HG03457 (cell line): ENCODE results near the gene OLIG2.

Experiments
- ATAC-seq: cut with Tn5 transposase; IDR thresholded peaks from one replicate; pipeline ENCODE4 v1.9.1; 2021; ENCODE audit warnings: moderate number of reproducible peaks; ENCODE audit not compliant: unreplicated experiment

The OLIG2 gene

GRCh38 chr21:33019885-33020557 lies 5.7 kb upstream of the OLIG2 start:
- no peak for ATAC-seq

GRCh38 chr21:33020558-33021100 lies 5.1 kb upstream of the OLIG2 start:
- ATAC-seq = no peak

- ATAC-seq = no peak
These were observed 4.6 kb upstream of the OLIG2 start for GRCh38 chr21:33021150-33021549.

- no peak for ATAC-seq
These were observed 4.1 kb upstream of the OLIG2 start for GRCh38 chr21:33021667-33022066.

- no peak for ATAC-seq
These were observed 3.3 kb upstream of the OLIG2 start for GRCh38 chr21:33022489-33022827.

- no peak for ATAC-seq
These were observed 2.7 kb upstream of the OLIG2 start for GRCh38 chr21:33022828-33023573.

- ATAC-seq = no peak
These were observed 2.0 kb upstream of the OLIG2 start for GRCh38 chr21:33023574-33024200.

GRCh38 chr21:33024201-33025103 lies 1.3 kb upstream of the OLIG2 start:
- no peak for ATAC-seq

- ATAC-seq = no peak
These were observed 638 bp upstream of the OLIG2 start for GRCh38 chr21:33025106-33025488.

- no peak for ATAC-seq
These were observed 716 bp downstream of the OLIG2 start for GRCh38 chr21:33026443-33026858.

- no peak for ATAC-seq
These were observed 1.2 kb downstream of the OLIG2 start for GRCh38 chr21:33026878-33027400.

GRCh38 chr21:33027401-33028286 lies 1.9 kb downstream of the OLIG2 start:
- no peak for ATAC-seq

GRCh38 chr21:33028287-33028670 lies 2.5 kb downstream of the OLIG2 start:
- ATAC-seq = no peak

GRCh38 chr21:33028773-33029384 lies 3.1 kb downstream of the OLIG2 start:
- no peak for ATAC-seq

GRCh38 chr21:33029385-33029921 lies 3.7 kb downstream of the OLIG2 start:
- no peak for ATAC-seq

GRCh38 chr21:33029975-33030461 lies 4.3 kb downstream of the OLIG2 start:
- no peak for ATAC-seq

- ATAC-seq = no peak
These were observed 4.9 kb downstream of the OLIG2 start for GRCh38 chr21:33030633-33031032.

GRCh38 chr21:33031152-33031911 lies 5.6 kb downstream of the OLIG2 start:
- no peak for ATAC-seq
